IPS-NIHi7 (cell line): ENCODE measurements around the gene ADAMTS19.

ENCODE experiments used
- DNase-seq: peaks from one replicate; pipeline ENCODE4 v3.0.0; 2012; ENCODE audit warnings: mixed read lengths; ENCODE audit errors: extremely low spot score

Gene ADAMTS19

GRCh38 chr5:129670957-129671500 lies 210.9 kb downstream of the ADAMTS19 start:
- no peak for DNase-seq

GRCh38 chr5:129672006-129672405 lies 211.9 kb downstream of the ADAMTS19 start:
- DNase-seq: no peak

GRCh38 chr5:129679671-129680070 lies 219.6 kb downstream of the ADAMTS19 start:
- DNase-seq: no peak

GRCh38 chr5:129687941-129688340 lies 227.8 kb downstream of the ADAMTS19 start:
- DNase-seq: no peak

- DNase-seq: no peak
Observed at GRCh38 chr5:129689045-129689444, 228.9 kb downstream of the ADAMTS19 start.

- no peak for DNase-seq
Observed at GRCh38 chr5:129691220-129691619, 231.1 kb downstream of the ADAMTS19 start.

GRCh38 chr5:129696636-129697035 lies 236.5 kb downstream of the ADAMTS19 start:
- no peak for DNase-seq

GRCh38 chr5:129698661-129699060 lies 238.6 kb downstream of the ADAMTS19 start:
- no peak for DNase-seq

GRCh38 chr5:129716235-129716634 lies 256.1 kb downstream of the ADAMTS19 start:
- no peak for DNase-seq

- no peak for DNase-seq
Observed at GRCh38 chr5:129716651-129717050, 256.6 kb downstream of the ADAMTS19 start.

GRCh38 chr5:129717751-129718310 lies 257.7 kb downstream of the ADAMTS19 start:
- no peak for DNase-seq

- DNase-seq: no peak
Observed at GRCh38 chr5:129718471-129719090, 258.5 kb downstream of the ADAMTS19 start.

- DNase-seq: no peak
Observed at GRCh38 chr5:129724222-129724621, 264.1 kb downstream of the ADAMTS19 start.

GRCh38 chr5:129724647-129725046 lies 264.5 kb downstream of the ADAMTS19 start:
- DNase-seq: no peak

- DNase-seq: no peak
Observed at GRCh38 chr5:129739773-129740172, 279.7 kb downstream of the ADAMTS19 start.

GRCh38 chr5:129743541-129744187 lies 283.6 kb downstream of the ADAMTS19 start:
- DNase-seq: no peak

GRCh38 chr5:129745997-129746396 lies 285.9 kb downstream of the ADAMTS19 start:
- DNase-seq: no peak

- DNase-seq: no peak
Observed at GRCh38 chr5:129746876-129747275, 286.8 kb downstream of the ADAMTS19 start.

GRCh38 chr5:129747572-129748407 lies 287.7 kb downstream of the ADAMTS19 start, which contains the start of gene MINAR2:
MINAR2 (plus strand) TSS chr5:129748094; CDS start chr5:129748191, 97 bp downstream.
- no peak for DNase-seq

- no peak for DNase-seq
Observed at GRCh38 chr5:129748913-129749880, 289.1 kb downstream of the ADAMTS19 start.
